Activated CD8-positive, alpha-beta memory T cell treated with anti-CD3 and anti-CD28 coated beads, Interleukin-2, amount 50 U/mL, for 4 hours (primary cell): ENCODE results near the gene KRTCAP3.
A peak's percentile ranks its signal among the peaks of the same experiment; 100 is the strongest.

ENCODE experiments used
- DNase-seq: peaks from one replicate; pipeline ENCODE4 v3.0.0-alpha.2; 2020

The KRTCAP3 gene

GRCh38 chr2:27441226-27441926 lies 805 bp upstream of the KRTCAP3 start:
- DNase-seq: no peak

GRCh38 chr2:27442920-27443282 lies 720 bp downstream of the KRTCAP3 start:
- no peak for DNase-seq

GRCh38 chr2:27445155-27445554 lies 3.0 kb downstream of the KRTCAP3 start:
- no peak for DNase-seq

- DNase-seq: no peak
Observed at GRCh38 chr2:27445615-27446014, 3.4 kb downstream of the KRTCAP3 start.

GRCh38 chr2:27446057-27446456 lies 3.9 kb downstream of the KRTCAP3 start:
- no peak for DNase-seq

GRCh38 chr2:27448381-27448780 lies 6.2 kb downstream of the KRTCAP3 start:
- DNase-seq: no peak

GRCh38 chr2:27451095-27451494 lies 8.9 kb downstream of the KRTCAP3 start:
- DNase-seq: no peak

GRCh38 chr2:27453968-27454367 lies 11.8 kb downstream of the KRTCAP3 start:
- no peak for DNase-seq

- no peak for DNase-seq
Observed at GRCh38 chr2:27461118-27461517, 18.9 kb downstream of the KRTCAP3 start.

GRCh38 chr2:27464443-27464842 lies 22.3 kb downstream of the KRTCAP3 start:
- no peak for DNase-seq

- no peak for DNase-seq
Observed at GRCh38 chr2:27471961-27472360, 29.8 kb downstream of the KRTCAP3 start.

GRCh38 chr2:27485496-27485895 lies 43.3 kb downstream of the KRTCAP3 start:
- DNase-seq: no peak

- DNase-seq: no peak
Observed at GRCh38 chr2:27489118-27489497, 46.9 kb downstream of the KRTCAP3 start.

- peak; percentile 98 for DNase-seq
Observed at GRCh38 chr2:27489498-27490397, 47.6 kb downstream of the KRTCAP3 start, which contains the start of gene IFT172. IFT172 (minus strand) TSS chr2:27489743; CDS start chr2:27489653, 90 bp downstream.

- no peak for DNase-seq
Observed at GRCh38 chr2:27492557-27492956, 50.4 kb downstream of the KRTCAP3 start.

- DNase-seq: no peak
Observed at GRCh38 chr2:27493948-27494283, 51.7 kb downstream of the KRTCAP3 start.
